EL (cell line): ENCODE measurements around the gene CAPS2.
A peak's percentile ranks its signal among the peaks of the same experiment; 100 is the strongest.
"Not testable (repeated sequence)": the region's sequence is repeated elsewhere in the genome, so short reads cannot be mapped to it uniquely, and the experiment has no call there.

Experiments
- DNase-seq: peaks from one replicate; pipeline ENCODE4 v3.0.0-alpha.2; 2016

CAPS2 gene

GRCh38 chr12:75329918-75330826, at the start of gene CAPS2:
Gene CAPS2, minus strand, starts transcription at chr12:75330324. Its CDS starts 3,826 bp downstream, at chr12:75326498.
- peak; percentile 87 for DNase-seq

GRCh38 chr12:75378354-75378753, 48.2 kb upstream of the CAPS2 start:
- DNase-seq: no peak

GRCh38 chr12:75374971-75375370, 44.8 kb upstream of the CAPS2 start:
- no peak for DNase-seq

- peak; percentile 31 for DNase-seq
Observed at GRCh38 chr12:75366629-75367028, 36.5 kb upstream of the CAPS2 start.

GRCh38 chr12:75364919-75365318, 34.8 kb upstream of the CAPS2 start:
- no peak for DNase-seq

- no peak for DNase-seq
Observed at GRCh38 chr12:75361408-75361807, 31.3 kb upstream of the CAPS2 start.

- no peak for DNase-seq
Observed at GRCh38 chr12:75360920-75361319, 30.8 kb upstream of the CAPS2 start.

GRCh38 chr12:75354011-75354410, 23.9 kb upstream of the CAPS2 start:
- DNase-seq: no peak

GRCh38 chr12:75350413-75350812, 20.3 kb upstream of the CAPS2 start:
- no peak for DNase-seq

- DNase-seq: no peak
Observed at GRCh38 chr12:75349946-75350345, 19.8 kb upstream of the CAPS2 start.

- not testable (repeated sequence) for DNase-seq
Observed at GRCh38 chr12:75346215-75346614, 16.1 kb upstream of the CAPS2 start.

- peak; percentile 5 for DNase-seq
Observed at GRCh38 chr12:75345531-75345930, 15.4 kb upstream of the CAPS2 start.

GRCh38 chr12:75341873-75342272, 11.7 kb upstream of the CAPS2 start:
- peak; percentile 23 for DNase-seq

- DNase-seq: no peak
Observed at GRCh38 chr12:75337905-75338304, 7.8 kb upstream of the CAPS2 start.

- peak; percentile 93 for DNase-seq
Observed at GRCh38 chr12:75334384-75335030, 4.4 kb upstream of the CAPS2 start, which contains the start of gene GLIPR1L1. Gene GLIPR1L1, plus strand, starts transcription at chr12:75334670. Its CDS starts 59 bp downstream, at chr12:75334729.

- no peak for DNase-seq
Observed at GRCh38 chr12:75327642-75328041, 2.5 kb downstream of the CAPS2 start.

- DNase-seq: no peak
Observed at GRCh38 chr12:75323663-75324062, 6.5 kb downstream of the CAPS2 start.

GRCh38 chr12:75322464-75322863, 7.7 kb downstream of the CAPS2 start:
- peak; percentile 44 for DNase-seq

GRCh38 chr12:75317784-75318183, 12.3 kb downstream of the CAPS2 start:
- DNase-seq: no peak

- peak; percentile 91 for DNase-seq
Observed at GRCh38 chr12:75315518-75315917, 14.6 kb downstream of the CAPS2 start.

GRCh38 chr12:75311369-75311768, 18.8 kb downstream of the CAPS2 start:
- DNase-seq: no peak

- no peak for DNase-seq
Observed at GRCh38 chr12:75308279-75308678, 21.8 kb downstream of the CAPS2 start.

GRCh38 chr12:75305412-75306332, 24.5 kb downstream of the CAPS2 start:
- no peak for DNase-seq
